Hepatocyte (in vitro differentiated cells): ENCODE measurements around the gene CEP128. TPM values are rescaled to one million over a fixed set of nuclear protein-coding genes. Genes with fewer than 3 reads are reported as not detected.

Experiments
- DNase-seq: peaks from one replicate; pipeline ENCODE4 v3.0.0-alpha.2; 2016; ENCODE audit warnings: low spot score
- H2AFZ ChIP-seq: fragments of 200-600 bp; sonication (generic); 2 replicates; pipeline ENCODE4 v1.6.0; 2016; ENCODE audit warnings: antibody characterized with exemption, mild to moderate bottlenecking
- H3K27ac ChIP-seq: fragments of 200-600 bp; sonication (generic); 2 replicates; pipeline ENCODE4 v1.5.1; 2016; ENCODE audit warnings: mild to moderate bottlenecking
- H3K27me3 ChIP-seq: fragments of 200-600 bp; sonication (generic); 2 replicates; pipeline ENCODE4 v1.6.1; 2016
- H3K36me3 ChIP-seq: fragments of 200-600 bp; sonication (generic); replicated peaks from 2 replicates; pipeline ENCODE4 v1.5.1; 2016; ENCODE audit warnings: low read depth; ENCODE audit not compliant: insufficient read depth
- H3K4me1 ChIP-seq: fragments of 200-600 bp; sonication (generic); 2 replicates; pipeline ENCODE4 v1.5.1; 2016; ENCODE audit warnings: mild to moderate bottlenecking, moderate library complexity; ENCODE audit not compliant: insufficient read depth
- H3K4me2 ChIP-seq: fragments of 200-600 bp; sonication (generic); 2 replicates; pipeline ENCODE4 v1.6.0; 2016
- H3K4me3 ChIP-seq: fragments of 200-600 bp; sonication (generic); 2 replicates; pipeline ENCODE4 v1.5.1; 2016; ENCODE audit warnings: mild to moderate bottlenecking
- H3K79me2 ChIP-seq: fragments of 200-600 bp; sonication (generic); 2 replicates; pipeline ENCODE4 v1.6.0; 2017; ENCODE audit warnings: mild to moderate bottlenecking
- H3K9me2 ChIP-seq: fragments of 200-600 bp; sonication (generic); replicated peaks from 2 replicates; pipeline ENCODE4 v1.6.0; 2017; ENCODE audit warnings: mild to moderate bottlenecking; ENCODE audit not compliant: insufficient read depth
- H3K9me3 ChIP-seq: fragments of 200-600 bp; sonication (generic); 2 replicates; pipeline ENCODE4 v1.5.1; 2016; ENCODE audit warnings: low read depth, mild to moderate bottlenecking
- H4K20me1 ChIP-seq: fragments of 200-600 bp; sonication (generic); 2 replicates; pipeline ENCODE4 v1.6.0; 2016; ENCODE audit warnings: mild to moderate bottlenecking; ENCODE audit not compliant: insufficient read depth, poor library complexity, severe bottlenecking
- CTCF ChIP-seq: fragments of 200-600 bp; sonication (generic); IDR thresholded peaks from 2 replicates; pipeline ENCODE4 v1.5.1; 2016; ENCODE audit warnings: antibody characterized with exemption, mild to moderate bottlenecking; ENCODE audit not compliant: poor library complexity
- EZH2 ChIP-seq: fragments of 200-600 bp; sonication (generic); IDR thresholded peaks from 2 replicates; pipeline ENCODE4 v1.6.1; 2016; ENCODE audit warnings: antibody characterized with exemption, mild to moderate bottlenecking, borderline replicate concordance
- EZH2phosphoT487 ChIP-seq: fragments of 200-600 bp; sonication (generic); IDR thresholded peaks from one replicate; pipeline ENCODE4 v1.6.1; 2018; ENCODE audit warnings: antibody characterized with exemption, mild to moderate bottlenecking, low read depth, moderate library complexity; ENCODE audit not compliant: unreplicated experiment, severe bottlenecking
- WGBS: methylation state at CpG from one replicate; pipeline ENCODE4 v1.1.6; 2016; ENCODE audit warnings: low lambda C conversion rate; ENCODE audit errors: missing lambda C conversion rate; 5-methylcytosine and 5-hydroxymethylcytosine counted together
- polyA plus RNA-seq: library from polyadenylated mRNA; unstranded; fragments of >200 nt; fragmentation: Nextera tagmentation; extraction: Ambion mirVana; gene quantifications from 2 replicates; pipeline ENCODE4 v1.2.1, GENCODE V29; 2016
- total RNA-seq: library from RNA; depleted of rRNA; stranded (reverse); fragments of >200 nt; gene quantifications from 2 replicates; pipeline ENCODE4 v1.2.3, GENCODE V29; 2014

CEP128 gene
- total and polyA plus RNA-seq, 2 experiments from 2014 or later = 1.4 to 3.6 TPM

GRCh38 chr14:80867091-80867490 is 74.4 kb downstream of the CEP128 start:
- H3K9me3 ChIP-seq = peaks cover 11% of the 10 kb centered on the region
- H3K9me2 ChIP-seq = no peaks in the 10 kb centered on the region
- 92% methylated on average over 1 of the region's 1 CpG for whole genome bisulfite sequencing
- H3K36me3 ChIP-seq = no peaks in the 10 kb centered on the region
- DNase-seq = no peak
- H3K4me3 ChIP-seq = no peak overlapping the region
- H3K4me1 ChIP-seq = no peaks in the 10 kb centered on the region
- no peaks in the 10 kb centered on the region for H4K20me1 ChIP-seq
- no peak overlapping the region for H2AFZ ChIP-seq
- no peak overlapping the region for H3K4me2 ChIP-seq
- TF ChIP-seq EZH2phosphoT487 (no peak), EZH2 (no peak), CTCF (no peak)
- H3K27me3 ChIP-seq = no peaks in the 10 kb centered on the region
- H3K27ac ChIP-seq = no peak overlapping the region
- H3K79me2 ChIP-seq = no peaks in the 10 kb centered on the region

GRCh38 chr14:80865565-80865964 is 76.0 kb downstream of the CEP128 start:
- Histone ChIP-seq H3K36me3 (no peaks in the 10 kb centered on the region), H3K27ac (no peak overlapping the region), H3K4me2 (no peak overlapping the region), H4K20me1 (no peaks in the 10 kb centered on the region), H2AFZ (no peak overlapping the region), H3K79me2 (no peaks in the 10 kb centered on the region), H3K4me3 (no peak overlapping the region), H3K4me1 (no peaks in the 10 kb centered on the region), H3K9me3 (peaks cover 11% of the 10 kb centered on the region), H3K27me3 (no peaks in the 10 kb centered on the region), H3K9me2 (no peaks in the 10 kb centered on the region)
- DNase-seq = no peak
- TF ChIP-seq CTCF (no peak), EZH2phosphoT487 (no peak), EZH2 (no peak)
- 100% methylated on average over 2 of the region's 2 CpGs for WGBS

- H4K20me1 ChIP-seq = no peaks in the 10 kb centered on the region
- H2AFZ ChIP-seq = no peak overlapping the region
- no peaks in the 10 kb centered on the region for H3K36me3 ChIP-seq
- no peak for DNase-seq
- H3K4me2 ChIP-seq = no peak overlapping the region
- no peaks in the 10 kb centered on the region for H3K79me2 ChIP-seq
- no peaks in the 10 kb centered on the region for H3K9me2 ChIP-seq
- no peaks in the 10 kb centered on the region for H3K27me3 ChIP-seq
- WGBS = 76% methylated on average over 3 of the region's 3 CpGs
- peaks cover 8% of the 10 kb centered on the region for H3K9me3 ChIP-seq
- H3K27ac ChIP-seq = no peak overlapping the region
- H3K4me1 ChIP-seq = no peaks in the 10 kb centered on the region
- H3K4me3 ChIP-seq = no peak overlapping the region
- TF ChIP-seq EZH2 (no peak), CTCF (peak; percentile 44)
Observed at GRCh38 chr14:80862983-80863382, 78.6 kb downstream of the CEP128 start.

GRCh38 chr14:80862541-80862940 is 79.0 kb downstream of the CEP128 start:
- Histone ChIP-seq H4K20me1 (no peaks in the 10 kb centered on the region), H3K9me3 (peaks cover 5% of the 10 kb centered on the region), H2AFZ (no peak overlapping the region), H3K36me3 (no peaks in the 10 kb centered on the region), H3K27me3 (no peaks in the 10 kb centered on the region), H3K9me2 (no peaks in the 10 kb centered on the region), H3K4me1 (no peaks in the 10 kb centered on the region), H3K4me3 (no peak overlapping the region), H3K27ac (no peak overlapping the region), H3K79me2 (no peaks in the 10 kb centered on the region), H3K4me2 (no peak overlapping the region)
- TF ChIP-seq EZH2phosphoT487 = no peak
- TF ChIP-seq EZH2 = no peak
- no peak for TF ChIP-seq CTCF
- 85% methylated on average over 5 of the region's 5 CpGs for WGBS
- no peak for DNase-seq
